PFSK-1 (cell line): ENCODE results near the gene SMARCD3.

ENCODE experiments used
- FOXP2 ChIP-seq: optimal IDR thresholded peaks from 2 replicates; pipeline ENCODE3; 2011; ENCODE audit warnings: borderline replicate concordance, control low read depth, inconsistent platforms; ENCODE audit not compliant: insufficient read depth; ENCODE audit errors: extremely low read length, extremely low read depth
- POLR2AphosphoS5 ChIP-seq: IDR thresholded peaks from 2 replicates; pipeline ENCODE4 v1.6.1; 2012; ENCODE audit warnings: low read depth, mild to moderate bottlenecking, control low read depth, low read length, moderate library complexity
- SIN3A ChIP-seq: IDR thresholded peaks from 2 replicates; pipeline ENCODE4 v1.6.1; 2012; ENCODE audit warnings: mild to moderate bottlenecking, low read length, moderate library complexity, borderline replicate concordance; ENCODE audit not compliant: insufficient read depth
- TAF1 ChIP-seq: IDR thresholded peaks from 2 replicates; pipeline ENCODE4 v1.6.1; 2012; ENCODE audit warnings: low read length, control low read depth, borderline replicate concordance; ENCODE audit not compliant: insufficient read depth
- TF ChIP-seq, protein P1 (sequence below), 2 experiments: IDR thresholded peaks; 2 replicates each; pipeline versions ENCODE4 v1.6.1 to v1.8.0; 2011 to 2012; ENCODE audit warnings: low read depth in 2 of 2, low read length in 2 of 2, control low read depth in 1 of 2, inconsistent platforms in 1 of 2, mild to moderate bottlenecking in 1 of 2, moderate library complexity in 1 of 2; ENCODE audit not compliant: insufficient read depth in 1 of 2

The SMARCD3 gene

DNA sequence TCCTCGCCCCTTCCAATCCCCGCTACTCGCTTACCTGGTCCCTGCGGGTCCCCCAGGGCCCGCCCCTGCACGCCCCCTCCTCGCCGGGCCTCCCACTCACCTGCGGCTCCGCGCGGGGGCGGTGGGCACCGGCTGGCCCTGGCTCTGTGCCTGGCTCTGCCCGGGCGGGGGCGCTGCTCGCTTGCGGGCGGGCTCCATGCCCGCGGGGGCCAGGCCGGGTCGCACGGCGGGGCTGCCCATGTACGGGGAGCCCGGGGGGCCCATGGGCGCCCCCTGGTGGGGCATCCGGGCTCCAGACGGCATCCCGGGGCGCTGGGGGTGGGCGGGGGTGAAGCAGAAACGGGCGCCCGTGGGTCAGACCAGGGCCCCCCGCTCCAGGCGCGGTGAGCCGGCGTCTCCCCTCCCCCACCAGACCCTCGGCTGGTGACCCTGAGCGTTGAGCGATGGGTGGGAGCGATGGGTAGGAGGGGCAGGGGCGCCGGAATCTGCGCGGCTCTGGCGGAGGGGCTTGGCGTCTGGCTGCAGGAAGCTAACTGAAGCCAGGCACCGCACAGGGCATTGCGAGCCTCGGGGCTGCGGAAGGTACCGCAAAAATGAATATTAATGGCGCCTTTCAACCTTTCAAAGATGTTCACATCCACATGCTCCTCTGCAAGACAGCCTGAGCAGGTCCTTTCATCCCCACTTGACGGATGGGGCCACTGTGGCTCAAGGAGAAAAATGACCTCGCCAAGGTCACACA lies 3.0 kb downstream of the SMARCD3 start:
- no peak for TF ChIP-seq TAF1

DNA sequence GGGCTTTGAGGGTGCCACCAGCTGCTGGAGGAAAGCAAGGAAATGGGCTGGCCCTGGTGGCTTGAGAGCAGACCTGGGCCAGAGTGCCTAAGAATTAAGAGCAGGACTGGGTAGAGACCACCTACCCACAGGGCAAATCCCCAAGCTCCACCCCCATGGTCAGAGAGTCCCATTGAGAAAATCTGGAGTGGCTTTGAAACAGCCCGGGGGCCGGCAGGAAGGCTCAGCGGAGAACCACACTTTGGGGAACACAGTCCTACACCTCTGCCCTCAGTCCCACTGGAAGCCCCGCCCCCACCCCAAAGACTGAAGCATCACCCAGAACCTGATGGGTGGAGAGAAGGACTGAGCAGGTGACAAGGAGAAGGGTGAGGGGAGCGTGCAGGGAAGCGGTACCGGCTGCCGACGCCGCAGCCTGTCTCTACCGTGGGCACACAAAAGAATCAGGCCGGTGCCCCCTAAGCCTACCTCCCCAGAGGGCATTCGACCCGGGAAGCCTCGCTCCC lies 3.6 kb downstream of the SMARCD3 start:
- TF ChIP-seq, protein P1, sequence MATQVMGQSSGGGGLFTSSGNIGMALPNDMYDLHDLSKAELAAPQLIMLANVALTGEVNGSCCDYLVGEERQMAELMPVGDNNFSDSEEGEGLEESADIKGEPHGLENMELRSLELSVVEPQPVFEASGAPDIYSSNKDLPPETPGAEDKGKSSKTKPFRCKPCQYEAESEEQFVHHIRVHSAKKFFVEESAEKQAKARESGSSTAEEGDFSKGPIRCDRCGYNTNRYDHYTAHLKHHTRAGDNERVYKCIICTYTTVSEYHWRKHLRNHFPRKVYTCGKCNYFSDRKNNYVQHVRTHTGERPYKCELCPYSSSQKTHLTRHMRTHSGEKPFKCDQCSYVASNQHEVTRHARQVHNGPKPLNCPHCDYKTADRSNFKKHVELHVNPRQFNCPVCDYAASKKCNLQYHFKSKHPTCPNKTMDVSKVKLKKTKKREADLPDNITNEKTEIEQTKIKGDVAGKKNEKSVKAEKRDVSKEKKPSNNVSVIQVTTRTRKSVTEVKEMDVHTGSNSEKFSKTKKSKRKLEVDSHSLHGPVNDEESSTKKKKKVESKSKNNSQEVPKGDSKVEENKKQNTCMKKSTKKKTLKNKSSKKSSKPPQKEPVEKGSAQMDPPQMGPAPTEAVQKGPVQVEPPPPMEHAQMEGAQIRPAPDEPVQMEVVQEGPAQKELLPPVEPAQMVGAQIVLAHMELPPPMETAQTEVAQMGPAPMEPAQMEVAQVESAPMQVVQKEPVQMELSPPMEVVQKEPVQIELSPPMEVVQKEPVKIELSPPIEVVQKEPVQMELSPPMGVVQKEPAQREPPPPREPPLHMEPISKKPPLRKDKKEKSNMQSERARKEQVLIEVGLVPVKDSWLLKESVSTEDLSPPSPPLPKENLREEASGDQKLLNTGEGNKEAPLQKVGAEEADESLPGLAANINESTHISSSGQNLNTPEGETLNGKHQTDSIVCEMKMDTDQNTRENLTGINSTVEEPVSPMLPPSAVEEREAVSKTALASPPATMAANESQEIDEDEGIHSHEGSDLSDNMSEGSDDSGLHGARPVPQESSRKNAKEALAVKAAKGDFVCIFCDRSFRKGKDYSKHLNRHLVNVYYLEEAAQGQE (IDR thresholded peaks at IDR 0.05; ENCODE audit: insufficient read depth in 1 of 2, low read depth in 2 of 2, low read length in 2 of 2) = no peak
- TF ChIP-seq TAF1 (no peak), SIN3A (no peak), POLR2AphosphoS5 (no peak), FOXP2 (no peak)

DNA sequence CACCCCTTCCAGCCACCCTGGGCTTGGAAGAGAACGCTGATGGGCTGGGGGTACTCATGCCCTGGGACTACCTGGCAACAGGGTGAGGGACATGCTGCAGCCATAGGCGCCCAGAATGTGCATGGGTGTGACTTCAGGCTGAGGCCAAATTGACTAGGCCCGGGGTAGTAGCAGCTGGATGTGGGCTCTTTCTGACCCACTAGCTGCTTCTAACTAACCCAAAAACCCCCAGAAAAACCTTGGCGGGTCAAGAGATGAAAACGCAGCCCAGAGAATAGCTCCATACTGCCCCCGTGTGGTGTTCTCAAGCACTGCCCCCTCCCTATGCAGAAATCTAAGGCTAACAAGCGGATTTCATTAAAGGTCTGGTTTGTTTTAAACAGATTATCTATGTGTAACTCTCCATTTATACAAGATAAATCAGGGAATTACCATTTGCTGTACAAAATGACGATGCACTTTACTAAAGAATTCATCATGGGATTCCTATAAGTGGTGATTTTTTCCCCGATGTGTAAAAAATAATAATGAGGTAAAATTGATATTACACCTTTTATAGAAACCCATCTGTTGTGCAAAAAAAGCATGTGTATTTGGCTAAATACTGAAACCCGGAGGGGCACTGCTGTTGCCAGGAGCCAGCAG lies 4.2 kb downstream of the SMARCD3 start:
- TF ChIP-seq TAF1 = no peak
- no peak for TF ChIP-seq POLR2AphosphoS5
- TF ChIP-seq SIN3A = no peak

DNA sequence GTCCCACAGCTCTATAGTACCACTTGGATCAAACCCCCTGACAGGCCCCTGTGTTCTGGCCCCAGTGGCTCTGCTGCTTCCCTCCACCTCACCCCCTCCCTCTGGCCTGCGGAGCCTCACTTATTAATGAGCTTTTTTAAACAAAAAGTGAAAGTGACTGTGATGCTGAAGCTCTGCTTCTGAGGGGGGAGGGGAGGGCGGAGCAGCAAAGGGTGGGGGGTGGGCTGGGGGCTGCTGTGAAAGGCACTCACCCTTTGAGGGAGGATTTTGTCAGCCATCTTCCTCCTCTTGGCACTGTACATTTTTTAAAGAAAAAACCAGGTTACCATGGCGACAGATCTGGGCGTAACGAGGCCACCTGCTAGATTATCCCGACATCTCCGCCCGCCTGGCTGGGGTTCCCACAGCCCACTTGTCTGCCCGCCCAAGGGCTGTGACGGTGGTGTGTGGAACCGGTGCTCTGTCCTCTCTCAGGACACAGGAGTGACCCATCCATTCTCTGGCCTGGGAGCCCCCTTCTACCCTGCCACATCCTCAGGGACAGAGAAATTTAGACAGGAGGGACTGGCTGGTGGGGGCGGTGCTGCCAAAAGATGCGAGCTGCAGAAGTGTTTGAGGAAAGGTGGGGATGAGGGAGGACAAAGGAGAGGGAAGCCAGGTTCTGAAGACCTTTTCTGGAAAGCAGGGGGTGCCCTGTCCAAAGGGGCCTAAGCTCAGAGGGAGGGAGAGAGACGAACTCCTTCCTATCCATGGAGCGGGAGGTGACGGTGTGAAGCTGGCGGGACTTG lies 4.9 kb downstream of the SMARCD3 start:
- TF ChIP-seq TAF1 = no peak
- no peak for TF ChIP-seq POLR2AphosphoS5
- TF ChIP-seq, protein P1 (IDR thresholded peaks at IDR 0.05; ENCODE audit: insufficient read depth in 1 of 2, low read depth in 2 of 2, low read length in 2 of 2) = no peak
- no peak for TF ChIP-seq FOXP2
- TF ChIP-seq SIN3A = no peak

DNA sequence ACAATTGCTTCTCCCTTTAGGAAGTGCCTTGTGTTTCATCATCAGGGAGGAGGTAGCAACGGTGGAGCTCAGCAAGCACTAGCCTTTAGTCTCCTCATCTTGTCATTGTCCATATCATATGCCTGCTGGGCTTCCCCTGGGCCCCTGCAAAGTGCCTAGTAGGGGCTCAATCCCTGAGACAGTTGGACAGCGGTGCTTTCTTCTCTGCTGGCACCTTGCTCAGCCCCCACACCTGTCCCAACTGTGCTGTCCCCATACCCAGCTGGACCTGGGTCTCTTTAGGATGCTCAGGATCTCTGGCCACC lies 5.5 kb downstream of the SMARCD3 start:
- TF ChIP-seq TAF1 (no peak), POLR2AphosphoS5 (no peak), FOXP2 (no peak), SIN3A (no peak)
- TF ChIP-seq, protein P1 (IDR thresholded peaks at IDR 0.05; ENCODE audit: insufficient read depth in 1 of 2, low read depth in 2 of 2, low read length in 2 of 2) = no peak
